Measurements from ENCODE around the gene XRCC6.

- TF ChIP-seq CTCF (IDR thresholded peaks at IDR 0.05) (no peak), POLR2A (IDR thresholded peaks at IDR 0.05) (no peak)
These were observed 12.7 kb upstream of the XRCC6 start for GRCh38 chr22:41608386-41608785.

Data from adrenal gland (tissue), 5 donors.